Measurements from ENCODE around the gene OR6S1. TPM values are rescaled to one million over a fixed set of nuclear protein-coding genes. Genes with fewer than 3 reads are reported as not detected.

OR6S1 gene
- total RNA-seq, 4 donors from 2014 or later, result not detected

DNA sequence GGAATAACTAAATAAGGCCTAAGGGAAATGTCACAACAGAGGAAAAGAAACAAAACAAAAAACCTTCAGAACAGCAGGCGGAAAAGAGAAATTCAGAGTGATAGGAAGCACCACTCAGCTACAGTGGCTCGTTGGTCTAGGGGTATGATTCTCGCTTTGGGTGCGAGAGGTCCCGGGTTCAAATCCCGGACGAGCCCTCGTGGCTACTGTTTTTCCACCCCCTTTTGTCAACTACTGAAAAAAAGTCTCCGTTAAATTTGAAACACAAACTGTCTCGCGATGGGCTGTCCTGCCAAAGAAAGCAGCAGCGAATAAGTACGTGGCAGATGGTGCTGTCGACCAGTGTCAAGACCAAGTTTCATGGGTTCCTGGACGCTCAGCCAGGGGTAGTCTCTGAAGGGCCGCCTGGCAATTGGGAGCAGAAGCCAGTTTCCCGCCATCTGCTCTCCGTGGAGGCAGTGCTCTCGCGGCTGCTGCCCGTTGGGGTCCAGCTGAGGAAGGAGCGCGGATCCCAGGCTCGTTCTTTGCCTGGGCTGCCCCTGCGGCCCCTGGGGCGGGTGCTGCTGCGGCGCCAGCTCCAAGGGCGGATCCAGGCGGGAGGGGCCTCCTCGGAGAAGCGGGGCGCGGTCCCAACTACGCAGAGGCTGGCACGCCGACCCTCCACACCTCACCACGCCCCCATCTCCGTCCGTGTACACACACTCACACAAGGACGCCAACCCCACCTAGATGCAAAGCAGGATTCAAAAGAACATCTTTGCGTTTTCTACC, 42.6 kb upstream of the OR6S1 start, which contains the start of gene RNASE4:
Gene RNASE4 (plus strand): TSS at position 670 of the 771 bp plus-strand sequence. CDS start 14,812 bp downstream, outside the sequence.
- TF ChIP-seq, protein P1, sequence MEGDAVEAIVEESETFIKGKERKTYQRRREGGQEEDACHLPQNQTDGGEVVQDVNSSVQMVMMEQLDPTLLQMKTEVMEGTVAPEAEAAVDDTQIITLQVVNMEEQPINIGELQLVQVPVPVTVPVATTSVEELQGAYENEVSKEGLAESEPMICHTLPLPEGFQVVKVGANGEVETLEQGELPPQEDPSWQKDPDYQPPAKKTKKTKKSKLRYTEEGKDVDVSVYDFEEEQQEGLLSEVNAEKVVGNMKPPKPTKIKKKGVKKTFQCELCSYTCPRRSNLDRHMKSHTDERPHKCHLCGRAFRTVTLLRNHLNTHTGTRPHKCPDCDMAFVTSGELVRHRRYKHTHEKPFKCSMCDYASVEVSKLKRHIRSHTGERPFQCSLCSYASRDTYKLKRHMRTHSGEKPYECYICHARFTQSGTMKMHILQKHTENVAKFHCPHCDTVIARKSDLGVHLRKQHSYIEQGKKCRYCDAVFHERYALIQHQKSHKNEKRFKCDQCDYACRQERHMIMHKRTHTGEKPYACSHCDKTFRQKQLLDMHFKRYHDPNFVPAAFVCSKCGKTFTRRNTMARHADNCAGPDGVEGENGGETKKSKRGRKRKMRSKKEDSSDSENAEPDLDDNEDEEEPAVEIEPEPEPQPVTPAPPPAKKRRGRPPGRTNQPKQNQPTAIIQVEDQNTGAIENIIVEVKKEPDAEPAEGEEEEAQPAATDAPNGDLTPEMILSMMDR (IDR thresholded peaks at IDR 0.05; ENCODE audit: low read depth), result no peak

DNA sequence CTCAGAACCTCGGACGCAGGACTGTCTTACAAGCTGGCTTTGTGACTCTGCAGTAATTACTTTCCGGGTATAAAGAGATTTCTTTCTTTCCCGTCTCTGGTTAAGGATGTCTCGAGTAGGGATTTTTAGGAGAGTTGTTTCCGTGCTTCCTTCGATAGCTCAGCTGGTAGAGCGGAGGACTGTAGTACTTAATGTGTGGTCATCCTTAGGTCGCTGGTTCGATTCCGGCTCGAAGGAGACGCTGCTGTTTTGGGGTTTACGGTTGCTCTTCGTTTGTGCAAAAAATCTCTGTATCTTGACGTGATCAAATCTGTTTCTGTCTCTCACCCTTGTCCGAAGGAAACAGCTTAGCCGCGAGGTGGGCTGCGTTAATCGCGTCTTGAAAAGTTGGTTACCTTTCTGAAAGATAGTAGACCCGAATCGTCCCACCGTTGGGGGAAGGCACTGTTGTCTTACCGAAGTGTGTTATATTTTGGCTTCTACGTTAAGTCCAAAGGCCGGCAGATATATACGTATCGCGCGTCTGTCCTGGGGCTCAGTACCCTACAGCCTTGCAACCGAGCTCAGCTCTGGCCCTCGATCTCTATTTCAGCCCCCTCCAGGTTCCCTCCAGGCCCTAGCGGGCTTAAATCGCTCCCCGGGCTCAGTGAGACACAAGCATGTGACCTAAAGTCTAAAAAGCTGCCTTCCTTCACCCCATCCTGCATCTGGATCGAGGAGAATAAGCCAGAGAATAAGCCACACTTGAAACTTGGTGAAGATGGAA, 41.8 kb upstream of the OR6S1 start:
- TF ChIP-seq, protein P1 (IDR thresholded peaks at IDR 0.05; ENCODE audit: low read depth), result no peak

DNA sequence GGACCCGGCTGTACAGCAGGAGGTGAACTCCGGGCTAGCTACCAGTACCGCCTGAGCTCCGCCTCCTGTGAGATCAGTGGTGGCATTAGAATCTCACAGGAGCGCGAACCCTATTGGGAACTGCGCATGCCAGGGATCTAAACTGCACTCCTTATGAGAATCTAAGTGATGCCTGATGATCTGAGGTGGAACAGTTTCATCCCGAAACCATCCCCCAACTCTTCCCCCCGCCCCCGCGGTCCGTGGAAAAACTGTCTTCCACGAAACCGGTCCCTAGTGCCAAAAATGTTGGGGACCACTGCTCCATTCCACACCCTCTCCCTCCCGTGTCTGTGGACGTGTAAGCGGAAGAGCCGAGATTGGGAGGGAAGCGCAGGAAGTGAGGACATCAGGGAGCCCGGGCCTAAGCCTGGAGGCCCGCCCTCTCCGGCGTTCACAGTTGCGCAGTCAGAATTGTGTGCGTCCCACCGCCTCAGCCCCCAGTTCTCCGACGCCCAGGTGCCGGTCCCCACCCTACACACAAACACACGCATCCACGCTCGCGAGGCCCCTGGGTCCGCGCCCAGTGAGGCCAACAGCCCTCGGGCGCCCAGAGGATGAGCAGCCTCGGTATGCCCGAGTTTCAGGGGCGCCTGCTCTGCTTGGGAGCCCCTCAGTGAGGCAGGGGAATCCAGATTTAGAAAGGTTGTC, 41.1 kb upstream of the OR6S1 start:
- TF ChIP-seq, protein P1 (IDR thresholded peaks at IDR 0.05; ENCODE audit: low read depth), result no peak

DNA sequence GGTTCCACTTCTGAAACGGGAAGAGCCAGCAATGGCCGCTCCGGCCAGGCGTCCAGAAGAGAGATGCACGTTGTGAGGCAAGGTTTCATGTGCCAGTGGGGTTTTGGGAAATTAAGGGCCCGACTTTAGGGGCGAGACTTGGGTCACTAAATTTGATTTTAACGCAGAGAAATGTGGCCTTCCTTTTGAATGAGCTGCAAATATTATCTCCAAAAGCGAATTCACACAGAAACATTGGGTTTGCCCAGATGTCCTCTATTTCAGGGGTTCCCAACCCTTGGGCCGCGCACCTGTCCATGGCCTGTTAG, 40.6 kb upstream of the OR6S1 start:
- TF ChIP-seq, protein P1 (IDR thresholded peaks at IDR 0.05; ENCODE audit: low read depth), result no peak

DNA sequence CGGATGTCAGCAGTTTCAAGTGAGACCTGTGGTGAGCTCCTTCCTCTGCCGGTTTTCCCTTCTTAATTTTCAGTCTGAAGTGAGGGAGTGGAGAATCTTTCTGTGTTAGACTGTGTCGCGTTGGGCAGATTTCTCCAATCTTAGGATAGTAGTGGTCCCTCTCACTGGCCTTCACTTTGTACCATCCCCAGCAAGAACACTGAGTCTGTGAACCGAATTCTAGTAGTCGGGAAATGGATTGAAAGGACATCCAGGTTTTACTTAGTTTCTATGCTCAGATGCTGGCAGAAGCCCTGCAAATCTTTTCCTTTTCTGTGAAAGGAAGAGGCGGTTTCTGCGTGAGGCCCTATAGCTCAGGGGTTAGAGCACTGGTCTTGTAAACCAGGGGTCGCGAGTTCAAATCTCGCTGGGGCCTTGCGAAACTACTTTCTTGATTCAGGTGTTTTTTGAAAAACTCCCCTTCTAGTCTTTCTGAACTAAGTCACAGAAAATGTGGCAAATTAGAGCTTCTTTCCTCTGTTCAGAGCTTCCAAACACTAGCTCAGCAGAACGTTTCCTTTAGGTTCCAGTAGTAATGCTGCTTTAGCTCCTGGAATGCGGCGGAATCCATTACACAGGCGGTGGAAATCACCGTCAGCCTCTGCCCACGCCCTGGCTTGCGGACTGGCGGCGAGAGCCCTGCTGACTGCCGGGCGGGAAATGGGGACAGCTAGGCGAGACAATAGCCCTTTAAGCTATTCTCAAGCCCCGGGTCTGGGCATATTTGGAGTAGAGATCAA, 40.0 kb upstream of the OR6S1 start:
- TF ChIP-seq, protein P1 (IDR thresholded peaks at IDR 0.05; ENCODE audit: low read depth), result no peak

DNA sequence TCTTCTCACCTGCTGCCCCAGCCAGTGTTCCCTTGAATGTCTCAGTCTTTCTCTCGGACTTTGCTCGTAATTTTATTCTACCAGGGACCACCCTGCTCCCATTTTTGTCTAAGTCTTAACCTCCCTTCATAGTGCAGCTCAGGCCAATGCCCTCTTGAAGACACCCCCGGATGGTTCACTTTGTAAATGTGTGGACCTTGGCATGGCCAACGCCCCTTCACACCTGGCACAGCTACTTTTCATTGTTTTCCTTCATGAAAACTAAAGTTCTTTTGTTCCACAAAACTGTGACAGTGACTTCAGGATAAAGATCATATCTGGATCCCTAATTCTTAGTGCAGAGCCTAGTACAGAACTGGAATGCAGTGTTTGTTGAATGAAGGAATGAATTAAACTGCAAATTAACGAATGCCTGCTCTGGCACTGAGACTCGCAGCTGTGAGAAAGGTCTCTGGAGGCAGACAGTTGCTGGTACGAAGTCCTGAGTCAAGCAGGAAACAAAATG, 39.4 kb upstream of the OR6S1 start:
- TF ChIP-seq, protein P1 (IDR thresholded peaks at IDR 0.05; ENCODE audit: low read depth), result no peak

Data from subcutaneous adipose tissue (tissue), 4 donors.